ENCODE data around the gene UNC45B.

- no peak for TF ChIP-seq POLR2A (IDR thresholded peaks at IDR 0.05)
- TF ChIP-seq, protein P1, sequence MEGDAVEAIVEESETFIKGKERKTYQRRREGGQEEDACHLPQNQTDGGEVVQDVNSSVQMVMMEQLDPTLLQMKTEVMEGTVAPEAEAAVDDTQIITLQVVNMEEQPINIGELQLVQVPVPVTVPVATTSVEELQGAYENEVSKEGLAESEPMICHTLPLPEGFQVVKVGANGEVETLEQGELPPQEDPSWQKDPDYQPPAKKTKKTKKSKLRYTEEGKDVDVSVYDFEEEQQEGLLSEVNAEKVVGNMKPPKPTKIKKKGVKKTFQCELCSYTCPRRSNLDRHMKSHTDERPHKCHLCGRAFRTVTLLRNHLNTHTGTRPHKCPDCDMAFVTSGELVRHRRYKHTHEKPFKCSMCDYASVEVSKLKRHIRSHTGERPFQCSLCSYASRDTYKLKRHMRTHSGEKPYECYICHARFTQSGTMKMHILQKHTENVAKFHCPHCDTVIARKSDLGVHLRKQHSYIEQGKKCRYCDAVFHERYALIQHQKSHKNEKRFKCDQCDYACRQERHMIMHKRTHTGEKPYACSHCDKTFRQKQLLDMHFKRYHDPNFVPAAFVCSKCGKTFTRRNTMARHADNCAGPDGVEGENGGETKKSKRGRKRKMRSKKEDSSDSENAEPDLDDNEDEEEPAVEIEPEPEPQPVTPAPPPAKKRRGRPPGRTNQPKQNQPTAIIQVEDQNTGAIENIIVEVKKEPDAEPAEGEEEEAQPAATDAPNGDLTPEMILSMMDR (IDR thresholded peaks at IDR 0.05): no peak
Measured at GRCh38 chr17:35167046-35167445, 19.4 kb downstream of the UNC45B start.

All from Peyer's patch (tissue), 4 donors.